Neural cell (in vitro differentiated cells): ENCODE measurements around the gene CHKB. TPM values are rescaled to one million over a fixed set of nuclear protein-coding genes. Genes with fewer than 3 reads are reported as not detected.

Experiments used
- H2AFZ ChIP-seq: fragments of 200-600, 300-800 bp; sonication (generic), shearing (Covaris generic); 2 replicates; pipeline ENCODE4 v1.6.0; 2014; ENCODE audit warnings: low read depth, mild to moderate bottlenecking, antibody characterized with exemption, low read length, moderate library complexity
- H3F3A ChIP-seq: fragments of 200-600 bp; shearing (Covaris generic); 2 replicates; pipeline ENCODE4 v1.6.1; 2016; ENCODE audit warnings: mild to moderate bottlenecking, moderate library complexity, mixed read lengths, antibody characterized with exemption, low read length; ENCODE audit not compliant: insufficient read depth, poor library complexity, severe bottlenecking
- H3K27ac ChIP-seq: fragments of 200-600, 300-800 bp; sonication (generic), shearing (Covaris generic); 2 replicates; pipeline ENCODE4 v1.5.1; 2014; ENCODE audit warnings: mild to moderate bottlenecking, low read length, moderate library complexity
- H3K27me3 ChIP-seq: fragments of 300-800, 200-600 bp; sonication (generic), shearing (Covaris generic); 2 replicates; pipeline ENCODE4 v1.6.0; 2014; ENCODE audit warnings: mild to moderate bottlenecking, low read depth, low read length, moderate library complexity; ENCODE audit not compliant: insufficient read depth
- H3K36me3 ChIP-seq: fragments of 300-800, 200-600 bp; sonication (generic), shearing (Covaris generic); 2 replicates; pipeline ENCODE4 v1.5.1; 2014; ENCODE audit warnings: mild to moderate bottlenecking, antibody characterized with exemption, low read length, moderate library complexity; ENCODE audit not compliant: insufficient read depth
- H3K4me2 ChIP-seq: fragments of 300-800, 200-600 bp; sonication (generic), shearing (Covaris generic); 2 replicates; pipeline ENCODE4 v1.6.0; 2014; ENCODE audit warnings: mild to moderate bottlenecking, low read length
- H3K4me3 ChIP-seq: fragments of 300-800, 200-600 bp; sonication (generic), shearing (Covaris generic); 2 replicates; pipeline ENCODE4 v1.5.1; 2014; ENCODE audit warnings: mild to moderate bottlenecking, low read length, moderate library complexity
- H3K79me2 ChIP-seq: fragments of 200-600 bp; shearing (Covaris generic); replicated peaks from 2 replicates; pipeline ENCODE4 v1.6.0; 2014; ENCODE audit warnings: mild to moderate bottlenecking, low read length, moderate library complexity; ENCODE audit not compliant: insufficient read depth
- H3K9ac ChIP-seq: fragments of 300-800, 200-600 bp; sonication (generic), shearing (Covaris generic); 2 replicates; pipeline ENCODE4 v1.6.1; 2016; ENCODE audit warnings: mild to moderate bottlenecking, low read length, mixed read lengths
- H3K9me2 ChIP-seq: fragments of 200-600 bp; shearing (Covaris generic); 2 replicates; pipeline ENCODE4 v1.6.1; 2016; ENCODE audit warnings: mild to moderate bottlenecking, low read length, mixed read lengths; ENCODE audit not compliant: insufficient read depth
- H3K9me3 ChIP-seq: fragments of 200-600, 300-800 bp; sonication (generic), shearing (Covaris generic); 2 replicates; pipeline ENCODE4 v1.6.1; 2016; ENCODE audit warnings: mild to moderate bottlenecking, mixed run types, low read length, moderate library complexity, mixed read lengths
- H4K20me1 ChIP-seq: fragments of 200-600 bp; shearing (Covaris generic); 2 replicates; pipeline ENCODE4 v1.6.1; 2016; ENCODE audit warnings: mild to moderate bottlenecking, mixed run types; ENCODE audit not compliant: insufficient read depth
- CTCF ChIP-seq: fragments of 450-650 bp; IDR thresholded peaks from 2 replicates; pipeline ENCODE4 v1.5.1; 2014; ENCODE audit warnings: antibody characterized with exemption, mild to moderate bottlenecking, moderate library complexity; ENCODE audit not compliant: poor library complexity, severe bottlenecking
- EP300 ChIP-seq: fragments of 450-650 bp; conservative IDR thresholded peaks from 2 replicates; pipeline ENCODE4 v1.6.1; 2014; ENCODE audit warnings: antibody characterized with exemption, mild to moderate bottlenecking, moderate library complexity; ENCODE audit not compliant: poor library complexity, severe bottlenecking
- EZH2 ChIP-seq: fragments of 200-600, 300-800 bp; shearing (Covaris generic), sonication (generic); IDR thresholded peaks from 2 replicates; pipeline ENCODE4 v1.6.1; 2014; ENCODE audit warnings: antibody characterized with exemption, low read length, borderline replicate concordance, mild to moderate bottlenecking; ENCODE audit not compliant: insufficient read depth, poor library complexity, severe bottlenecking
- MXI1 ChIP-seq: fragments of 450-650 bp; conservative IDR thresholded peaks from 2 replicates; pipeline ENCODE4 v1.6.1; 2014; ENCODE audit warnings: antibody characterized with exemption, mild to moderate bottlenecking; ENCODE audit not compliant: poor library complexity, severe bottlenecking
- POLR2AphosphoS5 ChIP-seq: IDR thresholded peaks from 2 replicates; pipeline ENCODE4 v1.6.1; 2012
- RAD21 ChIP-seq: fragments of 450-650 bp; conservative IDR thresholded peaks from 2 replicates; pipeline ENCODE4 v1.6.1; 2014; ENCODE audit warnings: antibody characterized with exemption, mild to moderate bottlenecking, moderate library complexity
- REST ChIP-seq: IDR thresholded peaks from 2 replicates; pipeline ENCODE4 v1.6.1; 2012; ENCODE audit warnings: borderline replicate concordance
- SMC3 ChIP-seq: fragments of 450-650 bp; conservative IDR thresholded peaks from 2 replicates; pipeline ENCODE4 v1.6.1; 2014; ENCODE audit warnings: antibody characterized with exemption, mild to moderate bottlenecking, moderate library complexity; ENCODE audit not compliant: poor library complexity
- TAF1 ChIP-seq: IDR thresholded peaks from 2 replicates; pipeline ENCODE4 v1.6.1; 2012; ENCODE audit warnings: low read depth
- polyA plus RNA-seq: library from polyadenylated mRNA; depleted of rRNA; stranded (reverse); fragments of >200 nt; gene quantifications from 2 replicates; pipeline ENCODE4 v1.2.3, GENCODE V29; 2014

The CHKB gene
- polyA plus RNA-seq, 1 donor from 2014 or later: 173 TPM

- Histone ChIP-seq H3K4me3 (no peak overlapping the region), H3K9me3 (no peaks in the 10 kb centered on the region), H3K9ac (no peak overlapping the region), H3K27ac (no peak overlapping the region), H3K9me2 (no peaks in the 10 kb centered on the region), H4K20me1 (no peaks in the 10 kb centered on the region), H3K36me3 (peaks cover 2% of the 10 kb centered on the region), H3K79me2 (no peaks in the 10 kb centered on the region), H2AFZ (no peak overlapping the region), H3K4me2 (no peak overlapping the region), H3F3A (no peaks in the 10 kb centered on the region), H3K27me3 (no peaks in the 10 kb centered on the region)
- no peak for TF ChIP-seq REST
- no peak for TF ChIP-seq RAD21
- no peak for TF ChIP-seq EZH2
- TF ChIP-seq EP300: no peak
- TF ChIP-seq SMC3: no peak
- no peak for TF ChIP-seq MXI1
These were observed 30.0 kb upstream of the CHKB start for GRCh38 chr22:50612528-50613221.

- Histone ChIP-seq H3K79me2 (no peaks in the 10 kb centered on the region), H3K9me2 (no peaks in the 10 kb centered on the region), H2AFZ (no peak overlapping the region), H3K27ac (no peak overlapping the region), H3F3A (no peaks in the 10 kb centered on the region), H3K4me2 (no peak overlapping the region), H3K27me3 (no peaks in the 10 kb centered on the region), H3K9ac (no peak overlapping the region), H3K4me3 (no peak overlapping the region), H3K36me3 (peaks cover 5% of the 10 kb centered on the region), H4K20me1 (no peaks in the 10 kb centered on the region), H3K9me3 (no peaks in the 10 kb centered on the region)
- no peak for TF ChIP-seq EP300
These were observed 29.5 kb upstream of the CHKB start for GRCh38 chr22:50612168-50612527.

- Histone ChIP-seq H3K27me3 (no peaks in the 10 kb centered on the region), H3K36me3 (peaks cover 5% of the 10 kb centered on the region), H3K9me3 (no peaks in the 10 kb centered on the region), H2AFZ (no peak overlapping the region), H3K27ac (no peak overlapping the region), H3K4me3 (no peak overlapping the region), H3K9ac (no peak overlapping the region), H3K79me2 (no peaks in the 10 kb centered on the region), H3F3A (no peaks in the 10 kb centered on the region), H4K20me1 (no peaks in the 10 kb centered on the region), H3K4me2 (no peak overlapping the region), H3K9me2 (no peaks in the 10 kb centered on the region)
- TF ChIP-seq POLR2AphosphoS5 (no peak), TAF1 (no peak), EZH2 (no peak), MXI1 (no peak), CTCF (no peak), EP300 (no peak), SMC3 (no peak), REST (no peak), RAD21 (no peak)
These were observed 28.9 kb upstream of the CHKB start for GRCh38 chr22:50611341-50612060.
